Spleen (tissue), 7 donors: ENCODE measurements around the gene SHOC2.

Experiments used
- POLR2A ChIP-seq, 3 donors: fragments of 450-650 bp; IDR thresholded peaks; one replicate each; pipeline ENCODE4 v1.5.1; 2017; ENCODE audit warnings: antibody characterized with exemption in 3 of 3, mild to moderate bottlenecking in 1 of 3
- POLR2AphosphoS5 ChIP-seq, 3 donors: sonication (generic); formaldehyde crosslinking; IDR thresholded peaks; one replicate each; pipeline ENCODE4 v1.5.1; 2017; ENCODE audit warnings: antibody characterized with exemption in 3 of 3
- TF ChIP-seq, protein P1 (sequence below), 11 experiments: fragments of 200-600 bp in 7 of 11; fragments of 450-650 bp in 4 of 11; sonication (generic) in 4 of 11; IDR thresholded peaks in 8 of 11; conservative IDR thresholded peaks in 3 of 11; 1 replicate in 7 of 11; 2 replicates in 4 of 11; pipeline versions ENCODE4 v1.4.0 to v1.8.0; 2016 to 2021; ENCODE audit warnings: antibody characterized with exemption in 11 of 11, inconsistent platforms in 4 of 11, mild to moderate bottlenecking in 1 of 11
- donor health status: DM: no; HTN: no; CAD: no; lungs with moderate emphysema.
- donor health status: DM: no; HTN: no; CAD: no.
- donor health status: DM: no; HTN: no; CAD: no.

DNA sequence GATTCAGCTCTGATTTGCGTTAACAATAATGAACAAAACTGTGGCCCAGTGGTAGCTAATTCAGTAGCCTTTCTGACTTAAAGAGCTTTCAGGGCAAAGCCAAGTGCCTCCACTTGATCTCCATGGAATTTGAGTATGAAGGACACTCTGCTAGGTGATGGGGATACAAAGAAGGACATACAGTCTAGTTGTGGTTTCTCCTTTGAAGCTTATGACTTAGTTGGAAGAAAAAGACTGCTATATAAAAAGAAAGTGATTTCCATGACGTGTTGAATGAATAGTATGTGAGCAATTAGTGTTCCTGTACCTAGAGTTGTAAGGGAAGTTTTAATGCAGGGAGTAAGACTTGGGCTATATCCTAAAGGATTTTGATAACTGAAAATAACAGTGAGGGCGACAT, 39.4 kb upstream of the SHOC2 start:
- TF ChIP-seq, protein P1, sequence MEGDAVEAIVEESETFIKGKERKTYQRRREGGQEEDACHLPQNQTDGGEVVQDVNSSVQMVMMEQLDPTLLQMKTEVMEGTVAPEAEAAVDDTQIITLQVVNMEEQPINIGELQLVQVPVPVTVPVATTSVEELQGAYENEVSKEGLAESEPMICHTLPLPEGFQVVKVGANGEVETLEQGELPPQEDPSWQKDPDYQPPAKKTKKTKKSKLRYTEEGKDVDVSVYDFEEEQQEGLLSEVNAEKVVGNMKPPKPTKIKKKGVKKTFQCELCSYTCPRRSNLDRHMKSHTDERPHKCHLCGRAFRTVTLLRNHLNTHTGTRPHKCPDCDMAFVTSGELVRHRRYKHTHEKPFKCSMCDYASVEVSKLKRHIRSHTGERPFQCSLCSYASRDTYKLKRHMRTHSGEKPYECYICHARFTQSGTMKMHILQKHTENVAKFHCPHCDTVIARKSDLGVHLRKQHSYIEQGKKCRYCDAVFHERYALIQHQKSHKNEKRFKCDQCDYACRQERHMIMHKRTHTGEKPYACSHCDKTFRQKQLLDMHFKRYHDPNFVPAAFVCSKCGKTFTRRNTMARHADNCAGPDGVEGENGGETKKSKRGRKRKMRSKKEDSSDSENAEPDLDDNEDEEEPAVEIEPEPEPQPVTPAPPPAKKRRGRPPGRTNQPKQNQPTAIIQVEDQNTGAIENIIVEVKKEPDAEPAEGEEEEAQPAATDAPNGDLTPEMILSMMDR (IDR thresholded peaks at IDR 0.05 in 8 of 11, conservative IDR thresholded peaks at IDR 0.05 in 3 of 11): no peak
- TF ChIP-seq POLR2A (IDR thresholded peaks at IDR 0.05) (no peak), POLR2AphosphoS5 (IDR thresholded peaks at IDR 0.05) (no peak)
